NCI-H2107 (cell line): ENCODE measurements around the gene CAMK2N2.
"Not testable (repeated sequence)": the region's sequence is repeated elsewhere in the genome, so short reads cannot be mapped to it uniquely, and the experiment has no call there.

ENCODE experiments used
- DNase-seq: peaks from one replicate; lab custom pipeline; 2025; lab: John Stamatoyannopoulos, UW

The CAMK2N2 gene

GRCh38 chr3:184272269-184272668 lies 10.9 kb upstream of the CAMK2N2 start:
- DNase-seq, result no peak

- not testable (repeated sequence) for DNase-seq
Measured at GRCh38 chr3:184267249-184267648, 5.9 kb upstream of the CAMK2N2 start.

- peak; percentile 73 for DNase-seq
Measured at GRCh38 chr3:184262764-184263179, 1.4 kb upstream of the CAMK2N2 start.

GRCh38 chr3:184261854-184262763 lies 756 bp upstream of the CAMK2N2 start:
- DNase-seq, result peak; percentile 55

GRCh38 chr3:184260724-184261269 lies 556 bp downstream of the CAMK2N2 start:
- no peak for DNase-seq

- no peak for DNase-seq
Measured at GRCh38 chr3:184259878-184260723, 1.3 kb downstream of the CAMK2N2 start.

- no peak for DNase-seq
Measured at GRCh38 chr3:184259396-184259877, 1.9 kb downstream of the CAMK2N2 start.

- no peak for DNase-seq
Measured at GRCh38 chr3:184258926-184259325, 2.4 kb downstream of the CAMK2N2 start.

- DNase-seq, result no peak
Measured at GRCh38 chr3:184257083-184257915, 4.1 kb downstream of the CAMK2N2 start.

- DNase-seq, result no peak
Measured at GRCh38 chr3:184255291-184256039, 5.9 kb downstream of the CAMK2N2 start.

- peak; percentile 98 for DNase-seq
Measured at GRCh38 chr3:184250167-184250828, 11.1 kb downstream of the CAMK2N2 start.

GRCh38 chr3:184249412-184250166 lies 11.8 kb downstream of the CAMK2N2 start, which contains the start of gene EEF1AKMT4:
Gene EEF1AKMT4, plus strand, starts transcription at chr3:184249672. Its CDS starts 23 bp downstream, at chr3:184249695.
- DNase-seq, result peak; percentile 100

GRCh38 chr3:184248454-184249411 lies 12.6 kb downstream of the CAMK2N2 start, which contains the start of gene ALG3:
Gene ALG3, minus strand, starts transcription at chr3:184248962. Its CDS starts 22 bp downstream, at chr3:184248940.
- DNase-seq, result peak; percentile 97

GRCh38 chr3:184242297-184242685 lies 19.1 kb downstream of the CAMK2N2 start:
- DNase-seq, result no peak

GRCh38 chr3:184241447-184242296 lies 19.7 kb downstream of the CAMK2N2 start:
- no peak for DNase-seq

GRCh38 chr3:184241141-184241446 lies 20.3 kb downstream of the CAMK2N2 start:
- no peak for DNase-seq
